Fibroblast of skin of back (primary cell): ENCODE data around the gene RETN. TPM values are rescaled to one million over a fixed set of nuclear protein-coding genes. Genes with fewer than 3 reads are reported as not detected.

Source experiments
- DNase-seq: peaks from one replicate; pipeline ENCODE4 v3.0.0-alpha.2; 2013
- polyA plus RNA-seq, 2 experiments: library from polyadenylated mRNA; unstranded; fragments of 120-200 nt; gene quantifications; one replicate each; pipeline ENCODE4 v1.2.1, GENCODE V29; 2013; ENCODE audit not compliant: insufficient read length in 2 of 2

The RETN gene
- not detected for polyA plus RNA-seq (2013, experiment 1 of 2; ENCODE audit: insufficient read length)
- not detected for polyA plus RNA-seq (2013, experiment 2 of 2; ENCODE audit: insufficient read length)

- no peak for DNase-seq
Observed at GRCh38 chr19:7668842-7669241, at the start of gene RETN. Gene RETN (plus strand): TSS chr19:7669049. CDS start chr19:7669327, 278 bp downstream.

GRCh38 chr19:7619671-7620441 lies 49.0 kb upstream of the RETN start:
- DNase-seq, result no peak

- DNase-seq, result no peak
Observed at GRCh38 chr19:7620442-7621412, 48.1 kb upstream of the RETN start.

GRCh38 chr19:7622933-7623685 lies 45.7 kb upstream of the RETN start:
- no peak for DNase-seq

GRCh38 chr19:7623725-7624603 lies 44.9 kb upstream of the RETN start:
- no peak for DNase-seq

GRCh38 chr19:7624810-7625209 lies 44.0 kb upstream of the RETN start:
- no peak for DNase-seq

GRCh38 chr19:7625763-7626372 lies 43.0 kb upstream of the RETN start:
- no peak for DNase-seq

- DNase-seq, result no peak
Observed at GRCh38 chr19:7627166-7627565, 41.7 kb upstream of the RETN start.

- no peak for DNase-seq
Observed at GRCh38 chr19:7628589-7629311, 40.1 kb upstream of the RETN start.

GRCh38 chr19:7629347-7630054 lies 39.3 kb upstream of the RETN start, which contains the start of the genes PET100 and XAB2:
Gene PET100 (plus strand): TSS chr19:7629793. CDS start chr19:7629834, 41 bp downstream.
Gene XAB2 (minus strand): TSS chr19:7629545. CDS start chr19:7629527, 18 bp downstream.
- DNase-seq, result peak; percentile 99

- DNase-seq, result no peak
Observed at GRCh38 chr19:7631577-7631976, 37.3 kb upstream of the RETN start.

GRCh38 chr19:7632340-7633203 lies 36.3 kb upstream of the RETN start:
- no peak for DNase-seq

- no peak for DNase-seq
Observed at GRCh38 chr19:7633698-7634097, 35.2 kb upstream of the RETN start, which contains the start of gene PCP2. Gene PCP2 (minus strand): TSS chr19:7633719. CDS start chr19:7633457, 262 bp downstream.

GRCh38 chr19:7635670-7636069 lies 33.2 kb upstream of the RETN start:
- DNase-seq, result no peak

- DNase-seq, result no peak
Observed at GRCh38 chr19:7636317-7636690, 32.5 kb upstream of the RETN start.

GRCh38 chr19:7636691-7637373 lies 32.0 kb upstream of the RETN start, which contains the start of gene STXBP2:
Gene STXBP2 (plus strand): TSS chr19:7637110. CDS start chr19:7637150, 40 bp downstream.
- DNase-seq, result no peak
